ENCODE results near the gene CPEB1.

Gene CPEB1

GRCh38 chr15:82666606-82667005, 19.4 kb upstream of the CPEB1 start:
- H2AFZ ChIP-seq (ENCODE audit: low read length, unreplicated experiment) = no peak overlapping the region
- H3K4me3 ChIP-seq (ENCODE audit: low read depth, low read length) = no peak overlapping the region
- no peaks in the 10 kb centered on the region for H3K36me3 ChIP-seq (ENCODE audit: insufficient read depth, low read length)
- no peaks in the 10 kb centered on the region for H3K4me1 ChIP-seq (ENCODE audit: control insufficient read depth, insufficient read depth, low read length, unreplicated experiment)
- peaks cover 76% of the 10 kb centered on the region for H3K27me3 ChIP-seq (ENCODE audit: insufficient read depth, low read length)
- no peaks in the 10 kb centered on the region for H3K79me2 ChIP-seq (ENCODE audit: control insufficient read depth, insufficient read depth, low read length, unreplicated experiment)
- H3K27ac ChIP-seq (ENCODE audit: low read depth, low read length) = no peak overlapping the region

DNA sequence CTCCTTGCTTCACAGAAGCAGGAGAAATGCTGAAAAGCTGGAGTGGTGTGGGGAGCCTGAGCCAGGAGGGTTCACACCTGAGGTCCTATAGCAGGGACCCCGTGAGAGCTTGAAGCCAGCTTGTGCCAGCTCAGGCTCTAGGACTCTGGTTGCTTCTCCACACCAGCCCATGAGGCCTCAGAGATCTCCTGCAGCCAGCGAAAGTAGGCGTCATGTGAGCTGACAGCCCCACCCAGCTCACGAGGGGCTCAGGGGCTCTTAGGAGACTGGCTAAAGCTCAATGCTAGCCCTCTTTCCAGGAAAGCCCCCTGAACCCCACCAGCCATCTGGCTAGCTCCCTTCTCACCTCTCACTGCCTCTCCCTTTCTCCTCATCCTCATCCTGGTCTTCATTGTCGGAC, 16.9 kb upstream of the CPEB1 start:
- Histone ChIP-seq H3K4me1 (ENCODE audit: control insufficient read depth, insufficient read depth, low read length, unreplicated experiment) (no peaks in the 10 kb centered on the region), H3K4me3 (ENCODE audit: low read depth, low read length) (no peak overlapping the region), H3K27ac (ENCODE audit: low read depth, low read length) (no peak overlapping the region), H2AFZ (ENCODE audit: low read length, unreplicated experiment) (no peak overlapping the region), H3K79me2 (ENCODE audit: control insufficient read depth, insufficient read depth, low read length, unreplicated experiment) (no peaks in the 10 kb centered on the region), H3K36me3 (ENCODE audit: insufficient read depth, low read length) (no peaks in the 10 kb centered on the region), H3K27me3 (ENCODE audit: insufficient read depth, low read length) (peaks cover 91% of the 10 kb centered on the region)

GRCh38 chr15:82663186-82663600, 16.0 kb upstream of the CPEB1 start:
- Histone ChIP-seq H3K27me3 (ENCODE audit: insufficient read depth, low read length) (peaks cover 88% of the 10 kb centered on the region), H3K79me2 (ENCODE audit: control insufficient read depth, insufficient read depth, low read length, unreplicated experiment) (no peaks in the 10 kb centered on the region), H3K4me1 (ENCODE audit: control insufficient read depth, insufficient read depth, low read length, unreplicated experiment) (no peaks in the 10 kb centered on the region), H2AFZ (ENCODE audit: low read length, unreplicated experiment) (no peak overlapping the region), H3K4me3 (ENCODE audit: low read depth, low read length) (no peak overlapping the region), H3K27ac (ENCODE audit: low read depth, low read length) (no peak overlapping the region), H3K36me3 (ENCODE audit: insufficient read depth, low read length) (no peaks in the 10 kb centered on the region)

GRCh38 chr15:82662641-82663040, 15.5 kb upstream of the CPEB1 start:
- H3K79me2 ChIP-seq (ENCODE audit: control insufficient read depth, insufficient read depth, low read length, unreplicated experiment) = no peaks in the 10 kb centered on the region
- H3K27me3 ChIP-seq (ENCODE audit: insufficient read depth, low read length) = peaks cover 88% of the 10 kb centered on the region
- no peak overlapping the region for H3K27ac ChIP-seq (ENCODE audit: low read depth, low read length)
- no peaks in the 10 kb centered on the region for H3K36me3 ChIP-seq (ENCODE audit: insufficient read depth, low read length)
- H2AFZ ChIP-seq (ENCODE audit: low read length, unreplicated experiment) = no peak overlapping the region
- no peak overlapping the region for H3K4me3 ChIP-seq (ENCODE audit: low read depth, low read length)
- no peaks in the 10 kb centered on the region for H3K4me1 ChIP-seq (ENCODE audit: control insufficient read depth, insufficient read depth, low read length, unreplicated experiment)

GRCh38 chr15:82660378-82660777, 13.2 kb upstream of the CPEB1 start:
- H3K36me3 ChIP-seq (ENCODE audit: insufficient read depth, low read length) = no peaks in the 10 kb centered on the region
- no peak overlapping the region for H2AFZ ChIP-seq (ENCODE audit: low read length, unreplicated experiment)
- no peaks in the 10 kb centered on the region for H3K79me2 ChIP-seq (ENCODE audit: control insufficient read depth, insufficient read depth, low read length, unreplicated experiment)
- no peak overlapping the region for H3K27ac ChIP-seq (ENCODE audit: low read depth, low read length)
- no peaks in the 10 kb centered on the region for H3K4me1 ChIP-seq (ENCODE audit: control insufficient read depth, insufficient read depth, low read length, unreplicated experiment)
- H3K4me3 ChIP-seq (ENCODE audit: low read depth, low read length) = no peak overlapping the region
- H3K27me3 ChIP-seq (ENCODE audit: insufficient read depth, low read length) = peaks cover 84% of the 10 kb centered on the region

- Histone ChIP-seq H3K27ac (ENCODE audit: low read depth, low read length) (no peak overlapping the region), H3K27me3 (ENCODE audit: insufficient read depth, low read length) (peaks cover 62% of the 10 kb centered on the region), H3K79me2 (ENCODE audit: control insufficient read depth, insufficient read depth, low read length, unreplicated experiment) (no peaks in the 10 kb centered on the region), H2AFZ (ENCODE audit: low read length, unreplicated experiment) (no peak overlapping the region), H3K36me3 (ENCODE audit: insufficient read depth, low read length) (no peaks in the 10 kb centered on the region), H3K4me3 (ENCODE audit: low read depth, low read length) (no peak overlapping the region), H3K4me1 (ENCODE audit: control insufficient read depth, insufficient read depth, low read length, unreplicated experiment) (no peaks in the 10 kb centered on the region)
These were observed 9.6 kb upstream of the CPEB1 start for GRCh38 chr15:82656641-82657266.

DNA sequence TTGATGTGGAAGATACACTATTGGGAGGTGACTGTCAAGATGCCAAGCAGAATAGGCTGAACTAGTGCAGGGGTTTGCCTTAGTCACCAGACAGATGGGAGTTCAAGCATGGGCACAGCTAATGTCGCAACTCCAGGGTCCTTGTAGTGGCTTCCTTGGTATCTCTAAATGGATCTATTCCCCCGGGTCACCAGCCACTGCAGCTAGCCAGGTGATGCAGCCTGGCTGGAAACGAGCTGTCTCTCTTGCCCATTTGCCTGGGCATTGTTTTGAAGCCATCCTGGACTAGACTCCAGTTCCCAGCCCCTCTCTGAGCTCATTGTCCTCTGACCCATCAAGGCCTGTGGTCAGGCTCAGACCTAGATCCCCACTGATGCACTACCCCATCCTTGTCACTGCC, 8.4 kb upstream of the CPEB1 start:
- H3K27me3 ChIP-seq (ENCODE audit: insufficient read depth, low read length) = peaks cover 50% of the 10 kb centered on the region
- H2AFZ ChIP-seq (ENCODE audit: low read length, unreplicated experiment) = no peak overlapping the region
- H3K79me2 ChIP-seq (ENCODE audit: control insufficient read depth, insufficient read depth, low read length, unreplicated experiment) = no peaks in the 10 kb centered on the region
- no peak overlapping the region for H3K27ac ChIP-seq (ENCODE audit: low read depth, low read length)
- no peak overlapping the region for H3K4me3 ChIP-seq (ENCODE audit: low read depth, low read length)
- H3K36me3 ChIP-seq (ENCODE audit: insufficient read depth, low read length) = no peaks in the 10 kb centered on the region
- no peaks in the 10 kb centered on the region for H3K4me1 ChIP-seq (ENCODE audit: control insufficient read depth, insufficient read depth, low read length, unreplicated experiment)

- H3K4me3 ChIP-seq (ENCODE audit: low read depth, low read length) = no peak overlapping the region
- H3K79me2 ChIP-seq (ENCODE audit: control insufficient read depth, insufficient read depth, low read length, unreplicated experiment) = no peaks in the 10 kb centered on the region
- H3K27me3 ChIP-seq (ENCODE audit: insufficient read depth, low read length) = peaks cover 38% of the 10 kb centered on the region
- H3K4me1 ChIP-seq (ENCODE audit: control insufficient read depth, insufficient read depth, low read length, unreplicated experiment) = no peaks in the 10 kb centered on the region
- no peak overlapping the region for H2AFZ ChIP-seq (ENCODE audit: low read length, unreplicated experiment)
- H3K36me3 ChIP-seq (ENCODE audit: insufficient read depth, low read length) = no peaks in the 10 kb centered on the region
- H3K27ac ChIP-seq (ENCODE audit: low read depth, low read length) = no peak overlapping the region
These were observed 6.5 kb upstream of the CPEB1 start for GRCh38 chr15:82653483-82654168.

- H3K4me1 ChIP-seq (ENCODE audit: control insufficient read depth, insufficient read depth, low read length, unreplicated experiment) = peaks cover 4% of the 10 kb centered on the region
- H3K27me3 ChIP-seq (ENCODE audit: insufficient read depth, low read length) = peaks cover 29% of the 10 kb centered on the region
These were observed 4.5 kb upstream of the CPEB1 start for GRCh38 chr15:82651708-82652107.

DNA sequence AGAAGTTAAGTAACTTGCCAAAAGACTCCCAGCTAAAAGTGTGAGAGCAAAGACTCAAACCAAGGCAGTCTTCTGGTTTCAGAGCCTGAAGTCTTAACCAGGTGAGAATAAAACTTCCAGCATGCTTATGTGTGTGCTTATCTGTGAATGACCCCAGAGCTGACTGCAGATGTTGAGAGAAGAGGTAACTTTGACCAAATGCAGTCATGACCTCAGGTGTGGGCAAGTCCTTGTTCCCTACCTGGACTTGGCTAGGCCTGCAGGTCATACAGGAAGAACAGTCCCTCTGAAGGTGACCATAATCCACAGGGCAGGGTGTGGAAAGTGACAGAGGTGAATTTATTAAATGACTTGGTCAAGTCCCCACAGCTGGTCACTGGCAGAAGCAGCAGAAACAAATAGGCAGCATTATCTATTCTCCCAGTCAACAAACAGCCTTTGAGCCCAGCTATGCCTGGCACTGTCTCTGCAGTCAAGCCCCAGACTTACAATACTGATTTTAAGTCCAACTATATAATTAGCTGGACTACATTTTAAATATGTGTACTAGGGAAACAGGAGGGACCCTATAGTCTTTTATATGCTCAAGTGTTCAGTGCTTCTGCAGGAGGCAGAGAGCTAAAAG, 3.0 kb upstream of the CPEB1 start:
- no peak overlapping the region for H3K4me3 ChIP-seq (ENCODE audit: low read depth, low read length)
- no peaks in the 10 kb centered on the region for H3K36me3 ChIP-seq (ENCODE audit: insufficient read depth, low read length)
- H3K79me2 ChIP-seq (ENCODE audit: control insufficient read depth, insufficient read depth, low read length, unreplicated experiment) = no peaks in the 10 kb centered on the region
- H2AFZ ChIP-seq (ENCODE audit: low read length, unreplicated experiment) = no peak overlapping the region
- no peak overlapping the region for H3K27ac ChIP-seq (ENCODE audit: low read depth, low read length)
- peaks cover 27% of the 10 kb centered on the region for H3K27me3 ChIP-seq (ENCODE audit: insufficient read depth, low read length)
- H3K4me1 ChIP-seq (ENCODE audit: control insufficient read depth, insufficient read depth, low read length, unreplicated experiment) = peaks cover 12% of the 10 kb centered on the region

More at GRCh38 chr15:82651708-82652107, 4.5 kb upstream of the CPEB1 start:
- no peaks in the 10 kb centered on the region for H3K79me2 ChIP-seq (ENCODE audit: control insufficient read depth, insufficient read depth, low read length, unreplicated experiment)
- H3K27ac ChIP-seq (ENCODE audit: low read depth, low read length) = no peak overlapping the region
- H2AFZ ChIP-seq (ENCODE audit: low read length, unreplicated experiment) = no peak overlapping the region
- no peak overlapping the region for H3K4me3 ChIP-seq (ENCODE audit: low read depth, low read length)
- no peaks in the 10 kb centered on the region for H3K36me3 ChIP-seq (ENCODE audit: insufficient read depth, low read length)

All from ACC112 (cell line).